ENCODE results near the gene PCDH18.
"Not testable (repeated sequence)": the region's sequence is repeated elsewhere in the genome, so short reads cannot be mapped to it uniquely, and the experiment has no call there.

PCDH18 gene, protein sequence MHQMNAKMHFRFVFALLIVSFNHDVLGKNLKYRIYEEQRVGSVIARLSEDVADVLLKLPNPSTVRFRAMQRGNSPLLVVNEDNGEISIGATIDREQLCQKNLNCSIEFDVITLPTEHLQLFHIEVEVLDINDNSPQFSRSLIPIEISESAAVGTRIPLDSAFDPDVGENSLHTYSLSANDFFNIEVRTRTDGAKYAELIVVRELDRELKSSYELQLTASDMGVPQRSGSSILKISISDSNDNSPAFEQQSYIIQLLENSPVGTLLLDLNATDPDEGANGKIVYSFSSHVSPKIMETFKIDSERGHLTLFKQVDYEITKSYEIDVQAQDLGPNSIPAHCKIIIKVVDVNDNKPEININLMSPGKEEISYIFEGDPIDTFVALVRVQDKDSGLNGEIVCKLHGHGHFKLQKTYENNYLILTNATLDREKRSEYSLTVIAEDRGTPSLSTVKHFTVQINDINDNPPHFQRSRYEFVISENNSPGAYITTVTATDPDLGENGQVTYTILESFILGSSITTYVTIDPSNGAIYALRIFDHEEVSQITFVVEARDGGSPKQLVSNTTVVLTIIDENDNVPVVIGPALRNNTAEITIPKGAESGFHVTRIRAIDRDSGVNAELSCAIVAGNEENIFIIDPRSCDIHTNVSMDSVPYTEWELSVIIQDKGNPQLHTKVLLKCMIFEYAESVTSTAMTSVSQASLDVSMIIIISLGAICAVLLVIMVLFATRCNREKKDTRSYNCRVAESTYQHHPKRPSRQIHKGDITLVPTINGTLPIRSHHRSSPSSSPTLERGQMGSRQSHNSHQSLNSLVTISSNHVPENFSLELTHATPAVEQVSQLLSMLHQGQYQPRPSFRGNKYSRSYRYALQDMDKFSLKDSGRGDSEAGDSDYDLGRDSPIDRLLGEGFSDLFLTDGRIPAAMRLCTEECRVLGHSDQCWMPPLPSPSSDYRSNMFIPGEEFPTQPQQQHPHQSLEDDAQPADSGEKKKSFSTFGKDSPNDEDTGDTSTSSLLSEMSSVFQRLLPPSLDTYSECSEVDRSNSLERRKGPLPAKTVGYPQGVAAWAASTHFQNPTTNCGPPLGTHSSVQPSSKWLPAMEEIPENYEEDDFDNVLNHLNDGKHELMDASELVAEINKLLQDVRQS

GRCh38 chr4:137531986-137532868 is at the start of gene PCDH18:
PCDH18 (minus strand) TSS chr4:137532494; CDS start chr4:137532088, 406 bp downstream.
- DNase-seq (ENCODE audit: low read depth), result peak; percentile 92

GRCh38 chr4:137576446-137576845 is 44.2 kb upstream of the PCDH18 start:
- DNase-seq (ENCODE audit: low read depth), result no peak

DNA sequence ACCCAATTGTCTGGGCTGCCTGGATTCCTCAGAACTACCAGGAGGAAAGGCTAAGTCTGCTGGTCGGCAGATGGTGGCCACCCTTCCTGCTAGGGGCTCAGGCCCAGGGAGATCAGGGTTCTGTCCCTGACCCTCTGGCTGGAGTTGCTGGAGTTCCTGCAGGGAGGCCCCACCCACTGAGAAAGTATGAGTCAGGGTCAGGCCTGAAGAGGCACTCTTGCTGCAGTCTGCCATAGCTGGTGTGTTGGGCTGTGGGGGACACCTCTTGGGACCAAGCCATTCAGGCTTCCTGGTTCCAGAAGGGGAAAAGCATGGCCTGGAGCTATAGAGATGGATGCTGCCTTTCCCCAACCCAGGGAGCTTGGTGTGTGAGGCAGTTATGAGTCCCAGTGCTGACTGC is 40.4 kb upstream of the PCDH18 start:
- no peak for DNase-seq (ENCODE audit: low read depth)

GRCh38 chr4:137572163-137572562 is 39.9 kb upstream of the PCDH18 start:
- no peak for DNase-seq (ENCODE audit: low read depth)

GRCh38 chr4:137559801-137560200 is 27.5 kb upstream of the PCDH18 start:
- no peak for DNase-seq (ENCODE audit: low read depth)

- peak; percentile 14 for DNase-seq (ENCODE audit: low read depth)
Observed at GRCh38 chr4:137558951-137559350, 26.7 kb upstream of the PCDH18 start.

DNA sequence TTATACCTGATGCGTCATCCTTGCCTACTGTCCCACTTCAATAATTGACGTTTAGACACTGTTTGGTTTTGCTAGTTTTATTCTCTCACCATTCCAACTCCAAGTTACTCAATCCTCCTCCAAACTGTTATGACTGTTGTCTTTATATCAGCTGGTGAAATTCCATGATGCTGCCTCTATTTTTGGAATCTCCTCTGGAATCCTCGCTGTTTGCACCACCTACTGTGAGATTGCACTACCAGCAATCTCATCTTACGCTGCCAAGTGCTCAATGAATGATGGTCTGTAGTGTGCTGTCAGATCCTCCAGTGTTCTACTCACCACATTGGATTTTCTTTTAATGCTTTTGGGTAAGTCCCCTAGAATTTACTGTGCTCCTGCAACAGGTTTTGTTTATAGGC is 13.2 kb upstream of the PCDH18 start:
- DNase-seq (ENCODE audit: low read depth), result peak; percentile 98

DNA sequence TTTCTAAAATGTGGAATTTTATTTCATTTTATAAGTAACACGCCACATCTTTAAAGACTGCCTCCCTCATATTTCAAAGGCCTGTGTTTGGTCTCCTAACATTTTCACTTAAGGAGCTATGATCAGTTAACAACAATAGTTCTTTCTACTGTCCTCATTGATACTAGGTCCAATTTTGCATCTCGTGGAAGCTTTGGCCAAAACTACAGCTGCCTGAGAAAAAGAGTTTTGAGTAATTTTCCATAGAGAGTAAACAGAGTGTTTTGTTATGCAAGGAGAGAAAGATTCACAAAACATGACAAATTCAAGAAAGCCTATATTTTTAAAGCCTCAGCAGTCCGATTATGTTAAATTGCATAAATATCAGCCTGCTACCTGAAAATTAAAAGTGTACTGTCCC is 11.4 kb upstream of the PCDH18 start:
- DNase-seq (ENCODE audit: low read depth), result no peak

- DNase-seq (ENCODE audit: low read depth), result no peak
Observed at GRCh38 chr4:137543198-137543597, 10.9 kb upstream of the PCDH18 start.

DNA sequence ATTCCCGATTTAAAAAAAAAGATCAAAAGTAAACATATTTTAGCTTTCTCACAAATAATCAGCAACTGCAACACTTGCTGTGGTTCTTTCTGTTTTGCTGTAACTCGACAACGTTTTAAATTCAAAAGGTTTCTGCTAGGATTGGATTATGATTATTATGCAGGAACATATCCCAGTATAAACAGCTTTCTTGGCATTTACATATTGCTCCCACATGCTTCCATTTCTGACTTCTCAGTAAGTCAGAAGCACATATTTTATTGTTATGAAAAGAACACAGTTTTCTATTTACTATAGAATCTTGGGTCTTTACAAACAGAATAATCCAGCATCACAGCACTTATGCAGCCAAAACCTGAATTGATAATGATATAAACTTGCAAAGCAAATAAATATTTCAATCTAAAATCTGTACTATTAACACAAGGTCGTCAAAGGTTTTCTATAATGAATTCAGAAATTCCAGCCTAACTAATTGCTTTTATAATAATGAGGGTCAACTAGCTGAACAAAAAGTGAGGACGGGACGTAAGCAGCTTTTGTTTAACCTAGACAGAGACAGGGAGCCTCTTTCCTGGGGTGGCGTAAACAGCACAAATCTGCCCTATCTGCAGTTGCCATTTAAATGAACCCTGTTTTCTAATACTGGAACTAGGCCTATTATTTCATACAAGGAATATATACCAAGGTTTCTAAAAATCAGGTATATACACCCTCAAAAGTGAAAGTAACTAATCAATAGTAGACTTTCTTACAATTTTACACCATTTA is 9.8 kb upstream of the PCDH18 start:
- no peak for DNase-seq (ENCODE audit: low read depth)

DNA sequence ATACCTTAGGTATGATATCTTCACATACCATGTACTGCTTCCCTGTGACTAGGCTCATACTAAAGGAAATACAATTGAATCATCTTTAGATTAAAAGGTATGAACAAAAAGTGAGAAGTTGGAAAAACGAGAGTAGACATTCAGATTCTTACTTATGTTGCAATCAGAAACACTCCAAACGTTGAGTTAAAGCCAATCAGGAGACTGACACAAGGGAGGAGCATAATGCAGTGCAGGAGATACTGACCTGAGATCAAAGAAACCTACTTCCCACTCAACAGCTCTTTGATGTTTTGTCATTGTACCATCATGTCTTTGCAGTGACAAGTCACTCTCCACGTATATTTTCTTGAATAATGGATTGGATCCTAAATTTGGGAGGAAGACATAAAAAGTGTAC is 8.9 kb upstream of the PCDH18 start:
- DNase-seq (ENCODE audit: low read depth), result no peak

GRCh38 chr4:137540356-137540755 is 8.1 kb upstream of the PCDH18 start:
- DNase-seq (ENCODE audit: low read depth), result no peak

GRCh38 chr4:137538526-137538925 is 6.2 kb upstream of the PCDH18 start:
- DNase-seq (ENCODE audit: low read depth), result no peak

- not testable (repeated sequence) for DNase-seq (ENCODE audit: low read depth)
Observed at GRCh38 chr4:137537807-137538206, 5.5 kb upstream of the PCDH18 start.

- DNase-seq (ENCODE audit: low read depth), result no peak
Observed at GRCh38 chr4:137536789-137537561, 4.7 kb upstream of the PCDH18 start.

DNA sequence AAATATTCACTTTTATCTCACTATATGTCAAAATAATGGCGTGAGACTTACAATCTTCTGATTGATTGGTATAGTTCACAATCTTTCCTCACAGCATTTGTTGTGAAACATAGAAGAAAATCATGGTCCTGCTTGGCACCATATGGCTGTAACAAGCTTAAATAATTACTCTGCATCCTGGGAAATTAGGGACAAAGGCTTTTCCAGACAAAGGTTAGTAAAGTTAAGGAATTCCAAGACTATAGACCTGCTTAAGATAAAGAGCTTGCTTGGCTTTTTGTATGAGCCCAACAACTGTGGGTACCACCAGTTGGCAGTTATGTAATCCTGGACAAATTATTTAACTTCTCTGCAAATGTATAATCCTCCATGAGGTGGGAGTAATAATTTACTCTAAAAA is 3.4 kb upstream of the PCDH18 start:
- no peak for DNase-seq (ENCODE audit: low read depth)

DNA sequence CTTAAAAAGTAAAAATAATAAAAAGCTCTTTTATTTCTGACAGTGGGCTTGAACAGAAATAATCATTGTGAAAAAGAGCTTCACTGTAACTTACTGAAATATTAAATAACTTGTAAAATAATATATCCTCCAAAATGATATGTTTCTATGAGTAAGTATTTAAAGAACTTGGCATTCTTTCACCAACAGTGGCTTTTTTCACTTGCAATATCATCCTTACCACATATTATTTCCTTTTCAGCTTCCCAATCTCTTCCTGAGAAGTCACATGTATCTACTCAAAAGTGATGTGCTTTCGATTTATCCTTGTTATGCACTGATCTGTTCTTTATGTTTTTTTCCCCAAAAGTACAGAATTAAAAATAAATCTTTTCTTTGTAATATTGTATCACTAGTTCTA is 2.2 kb upstream of the PCDH18 start:
- no peak for DNase-seq (ENCODE audit: low read depth)

DNA sequence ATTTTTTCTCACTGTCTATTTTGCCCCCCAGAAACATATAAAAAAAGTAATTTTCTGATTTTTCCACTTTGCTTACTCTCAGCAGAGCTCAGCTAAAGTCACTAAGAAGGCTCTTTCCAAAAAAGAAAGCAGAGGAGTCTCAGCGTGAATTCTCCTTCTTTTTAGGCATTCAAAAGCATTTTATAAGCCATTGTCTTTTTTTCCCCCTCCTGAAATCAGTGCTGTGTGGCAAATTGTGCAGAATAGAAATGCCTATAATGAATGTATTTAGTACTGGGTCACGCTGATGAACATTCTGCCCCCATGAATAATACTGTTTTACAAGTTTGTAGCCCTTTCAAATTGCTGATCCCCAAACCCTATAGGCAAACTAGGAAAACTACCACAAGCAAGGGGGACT is 1.6 kb upstream of the PCDH18 start:
- no peak for DNase-seq (ENCODE audit: low read depth)

- DNase-seq (ENCODE audit: low read depth), result no peak
Observed at GRCh38 chr4:137532869-137533236, 559 bp upstream of the PCDH18 start.
